Endothelial cell of umbilical vein (primary cell): Measurements from ENCODE around the gene ANKH. TPM values are rescaled to one million over a fixed set of nuclear protein-coding genes. Genes with fewer than 3 reads are reported as not detected.

ENCODE experiments used
- BruUV-seq: library from RNA; stranded (reverse); fragments of 400-500 nt; replicated peaks from 2 replicates; lab custom pipeline; 2021; lab: Mats Ljungman, UMichigan
- CTCF ChIA-PET: fragments of 300-600, 350-600 bp; sonication (Branson Sonifier 250); formaldehyde crosslinking; loops from one replicate; lab custom pipeline; 2021; ENCODE audit warnings: antibody characterized with exemption, inconsistent platforms; lab: Charles Lee
- POLR2A ChIA-PET: fragments of 300-600, 350-600 bp; sonication (Branson Sonifier 250); formaldehyde crosslinking; loops from one replicate; lab custom pipeline; 2021; ENCODE audit warnings: antibody characterized with exemption, inconsistent platforms; lab: Charles Lee
- DNase-seq: peaks from one replicate; pipeline ENCODE4 v3.0.0-alpha.2; 2011; ENCODE audit warnings: low read depth, low spot score
- FAIRE-seq: peaks from 2 replicates; lab custom pipeline; 2011; peaks lifted over from hg19 to GRCh38; lab: Jason Lieb, UNC
- H2AFZ ChIP-seq: 2 replicates; pipeline ENCODE4 v1.6.0; 2012; ENCODE audit warnings: low read depth, low read length, control low read depth, inconsistent platforms
- H3K27ac ChIP-seq: 2 replicates; pipeline ENCODE4 v1.5.1; 2011; ENCODE audit warnings: low read depth, mild to moderate bottlenecking, control low read depth, low read length, moderate library complexity; ENCODE audit not compliant: insufficient read depth
- H3K27me3 ChIP-seq, 2 experiments: 2 replicates each; pipeline versions ENCODE4 v1.6.0 to v1.6.1; 2011; ENCODE audit warnings: low read length in 2 of 2, mixed read lengths in 1 of 2; ENCODE audit not compliant: control insufficient read depth in 2 of 2, insufficient read depth in 2 of 2
- H3K36me3 ChIP-seq, 2 experiments: 2 replicates in 1 of 2; 3 replicates in 1 of 2; pipeline ENCODE4 v1.5.1; 2011; ENCODE audit warnings: low read length in 2 of 2, mild to moderate bottlenecking in 1 of 2, moderate library complexity in 1 of 2; ENCODE audit not compliant: control insufficient read depth in 2 of 2, insufficient read depth in 2 of 2; ENCODE audit errors: extremely low read depth in 1 of 2
- H3K4me1 ChIP-seq: 3 replicates; pipeline ENCODE4 v1.5.1; 2011; ENCODE audit warnings: mild to moderate bottlenecking, low read length; ENCODE audit not compliant: control insufficient read depth, insufficient read depth; ENCODE audit errors: extremely low read depth
- H3K4me2 ChIP-seq: 2 replicates; pipeline ENCODE4 v1.6.1; 2011; ENCODE audit warnings: low read length, control low read depth, mixed read lengths; ENCODE audit not compliant: insufficient read depth
- H3K4me3 ChIP-seq, 3 experiments: fragments of 200-600 bp in 1 of 3; sonication (generic), shearing (Covaris generic) in 1 of 3; replicated peaks in 1 of 3; 2 replicates each; pipeline ENCODE4 v1.5.1; 2011 to 2016; ENCODE audit warnings: control low read depth in 3 of 3, low read length in 3 of 3, mild to moderate bottlenecking in 2 of 3, inconsistent platforms in 1 of 3, low read depth in 1 of 3, moderate library complexity in 1 of 3; ENCODE audit not compliant: insufficient read depth in 1 of 3
- H3K79me2 ChIP-seq: 2 replicates; pipeline ENCODE4 v1.6.0; 2012; ENCODE audit warnings: low read length, inconsistent platforms; ENCODE audit not compliant: control insufficient read depth, insufficient read depth
- H3K9ac ChIP-seq: replicated peaks from 2 replicates; pipeline ENCODE3; 2011; ENCODE audit warnings: low read length, control low read depth; ENCODE audit not compliant: insufficient read depth; ENCODE audit errors: extremely low read depth
- H3K9me1 ChIP-seq: replicated peaks from 3 replicates; pipeline ENCODE4 v1.6.0; 2011; ENCODE audit warnings: mild to moderate bottlenecking, low read length; ENCODE audit not compliant: control insufficient read depth, insufficient read depth; ENCODE audit errors: extremely low read depth
- H3K9me3 ChIP-seq: replicated peaks from 2 replicates; pipeline ENCODE4 v1.5.1; 2012; ENCODE audit warnings: low read length, inconsistent platforms; ENCODE audit not compliant: control insufficient read depth, insufficient read depth
- H4K20me1 ChIP-seq: replicated peaks from 2 replicates; pipeline ENCODE3; 2011; ENCODE audit warnings: mild to moderate bottlenecking, low read length; ENCODE audit not compliant: control insufficient read depth, insufficient read depth; ENCODE audit errors: extremely low read depth
- EZH2 ChIP-seq: IDR thresholded peaks from 2 replicates; pipeline ENCODE4 v1.6.1; 2012; ENCODE audit warnings: borderline replicate concordance, low read depth, mild to moderate bottlenecking, moderate library complexity, low read length, inconsistent platforms; ENCODE audit not compliant: severe bottlenecking
- FOS ChIP-seq: IDR thresholded peaks from 2 replicates; pipeline ENCODE4 v1.6.1; 2011; ENCODE audit warnings: mild to moderate bottlenecking, low read length, moderate library complexity, borderline replicate concordance; ENCODE audit not compliant: insufficient read depth
- GATA2 ChIP-seq: IDR thresholded peaks from 2 replicates; pipeline ENCODE4 v1.7.0; 2011; ENCODE audit warnings: low read depth, mild to moderate bottlenecking, moderate library complexity, mixed read lengths, low read length; ENCODE audit not compliant: insufficient read length, insufficient read depth
- JUN ChIP-seq: IDR thresholded peaks from 2 replicates; pipeline ENCODE4 v1.6.1; 2011; ENCODE audit warnings: borderline replicate concordance, low read depth; ENCODE audit not compliant: insufficient read length, insufficient read depth
- MYC ChIP-seq: IDR thresholded peaks from one replicate; pipeline ENCODE4 v1.6.1; 2011; ENCODE audit warnings: mild to moderate bottlenecking, low read depth, low read length
- POLR2A ChIP-seq: IDR thresholded peaks from 2 replicates; pipeline ENCODE4 v1.6.1; 2012; ENCODE audit warnings: low read depth, mild to moderate bottlenecking, control low read depth, low read length
- POLR2AphosphoS5 ChIP-seq: IDR thresholded peaks from 2 replicates; pipeline ENCODE4 v1.6.1; 2012; ENCODE audit warnings: low read depth, mild to moderate bottlenecking, control low read depth, low read length, moderate library complexity; ENCODE audit not compliant: insufficient read depth
- dilution Hi-C: fragments of 300-500 bp; cut with MboI; formaldehyde crosslinking; loops from one replicate; pipeline ENCODE4 v1.15.0; 2019; ENCODE audit warnings: low sequenced_read_pairs; ENCODE audit not compliant: extremely low pct_ligation_motif_present
- intact Hi-C: fragments of 100-400 bp; cut with micrococcal nuclease; formaldehyde crosslinking; loops from one replicate; pipeline ENCODE4 v1.10.0; 2022
- polyA plus RNA-seq, 4 experiments: library from polyadenylated mRNA; depleted of rRNA in 3 of 4; stranded (reverse) in 3 of 4; unstranded in 1 of 4; fragments of >200 nt; gene quantifications; 2 replicates each; pipeline versions ENCODE4 v1.2.1 to v1.2.3, GENCODE V29; 2011 to 2012; ENCODE audit warnings: missing spikeins in 1 of 4
- total RNA-seq: library from RNA; stranded (reverse); gene quantifications from 2 replicates; pipeline ENCODE4 v1.2.3, GENCODE V29; 2021
- TF ChIP-seq, protein P1 (sequence below): IDR thresholded peaks from 2 replicates; pipeline ENCODE4 v1.6.1; 2011; ENCODE audit not compliant: insufficient read depth, insufficient read length
- TF ChIP-seq, protein P2 (sequence below), 2 donors: IDR thresholded peaks; 1 replicate in 1 of 2; 2 replicates in 1 of 2; pipeline ENCODE4 v1.5.1; 2011; ENCODE audit warnings: low read length in 2 of 2, mild to moderate bottlenecking in 2 of 2, moderate library complexity in 2 of 2, control low read depth in 1 of 2, inconsistent platforms in 1 of 2, low read depth in 1 of 2; ENCODE audit not compliant: insufficient read depth in 1 of 2; ENCODE audit errors: extremely low read depth in 1 of 2

Gene ANKH
- total and polyA plus RNA-seq, 2 donors (not counting 3 experiments of a cell fraction or from before 2014, with no cell fraction given), result 12.7 to 31.4 TPM

- no peak overlapping the region for H3K4me3 ChIP-seq
- no peak for FAIRE-seq
- ChIA-PET POLR2A (no interaction called here), CTCF (interaction anchor here (0.9 to 3.7 kb wide), 5 partner anchors 8 to 41 kb away, joined by 3 to 8 read pairs (median 4); no protein-coding TSS in a partner anchor)
- intact Hi-C loops, result no loop called here
- no peaks in the 10 kb centered on the region for H3K79me2 ChIP-seq
- no peaks in the 10 kb centered on the region for H3K36me3 ChIP-seq
- DNase-seq, result no peak
- H2AFZ ChIP-seq, result no peak overlapping the region
- H3K9me1 ChIP-seq, result no peaks in the 10 kb centered on the region
- BruUV-seq, result no TSS peak
- no peak overlapping the region for H3K27ac ChIP-seq
- dilution Hi-C loops, result no loop called here
- H4K20me1 ChIP-seq, result no peaks in the 10 kb centered on the region
- TF ChIP-seq POLR2AphosphoS5 (no peak), POLR2A (no peak), GATA2 (no peak), JUN (no peak), MYC (no peak), FOS (no peak), EZH2 (no peak)
- TF ChIP-seq, protein P1, sequence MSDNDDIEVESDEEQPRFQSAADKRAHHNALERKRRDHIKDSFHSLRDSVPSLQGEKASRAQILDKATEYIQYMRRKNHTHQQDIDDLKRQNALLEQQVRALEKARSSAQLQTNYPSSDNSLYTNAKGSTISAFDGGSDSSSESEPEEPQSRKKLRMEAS, result no peak
- TF ChIP-seq, protein P2, sequence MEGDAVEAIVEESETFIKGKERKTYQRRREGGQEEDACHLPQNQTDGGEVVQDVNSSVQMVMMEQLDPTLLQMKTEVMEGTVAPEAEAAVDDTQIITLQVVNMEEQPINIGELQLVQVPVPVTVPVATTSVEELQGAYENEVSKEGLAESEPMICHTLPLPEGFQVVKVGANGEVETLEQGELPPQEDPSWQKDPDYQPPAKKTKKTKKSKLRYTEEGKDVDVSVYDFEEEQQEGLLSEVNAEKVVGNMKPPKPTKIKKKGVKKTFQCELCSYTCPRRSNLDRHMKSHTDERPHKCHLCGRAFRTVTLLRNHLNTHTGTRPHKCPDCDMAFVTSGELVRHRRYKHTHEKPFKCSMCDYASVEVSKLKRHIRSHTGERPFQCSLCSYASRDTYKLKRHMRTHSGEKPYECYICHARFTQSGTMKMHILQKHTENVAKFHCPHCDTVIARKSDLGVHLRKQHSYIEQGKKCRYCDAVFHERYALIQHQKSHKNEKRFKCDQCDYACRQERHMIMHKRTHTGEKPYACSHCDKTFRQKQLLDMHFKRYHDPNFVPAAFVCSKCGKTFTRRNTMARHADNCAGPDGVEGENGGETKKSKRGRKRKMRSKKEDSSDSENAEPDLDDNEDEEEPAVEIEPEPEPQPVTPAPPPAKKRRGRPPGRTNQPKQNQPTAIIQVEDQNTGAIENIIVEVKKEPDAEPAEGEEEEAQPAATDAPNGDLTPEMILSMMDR (IDR thresholded peaks at IDR 0.05; ENCODE audit: extremely low read depth in 1 of 2, insufficient read depth in 1 of 2, low read depth in 1 of 2, low read length in 2 of 2), result no peak
- no peaks in the 10 kb centered on the region for H3K4me1 ChIP-seq
- H3K9ac ChIP-seq, result no peak overlapping the region
- H3K27me3 ChIP-seq, result no peaks in the 10 kb centered on the region
- H3K4me2 ChIP-seq, result no peak overlapping the region
- H3K9me3 ChIP-seq, result no peaks in the 10 kb centered on the region
These were observed 102.8 kb downstream of the ANKH start for GRCh38 chr5:14768508-14769365.
